ENCODE measurements around the gene ELOF1. TPM values are rescaled to one million over a fixed set of nuclear protein-coding genes. Genes with fewer than 3 reads are reported as not detected.
"Not testable (repeated sequence)": the region's sequence is repeated elsewhere in the genome, so short reads cannot be mapped to it uniquely, and the experiment has no call there.

The ELOF1 gene
- total RNA-seq, 4 donors from 2014 or later: 14.7 to 45.7 (median 37.2) TPM

DNA sequence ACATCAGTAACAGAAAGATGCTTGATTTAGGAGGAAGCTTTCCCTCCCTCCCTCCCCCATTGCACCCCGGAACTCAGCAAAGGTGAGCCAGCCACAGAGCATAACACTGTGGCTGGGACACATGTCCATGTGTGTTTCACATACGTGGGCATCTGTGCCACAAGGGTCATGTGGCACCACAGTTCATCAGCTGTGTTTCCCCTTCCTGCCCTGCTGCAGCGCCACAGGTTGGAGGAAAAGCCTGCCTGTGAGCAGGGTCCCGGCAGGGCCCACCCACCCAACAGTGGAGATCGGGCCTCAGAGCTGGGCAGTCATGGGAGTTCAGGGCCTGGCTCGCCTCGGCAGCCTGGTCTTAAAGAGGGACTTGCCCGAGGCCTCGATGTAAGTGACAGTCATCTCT lies 15.7 kb upstream of the ELOF1 start:
- no peaks in the 10 kb centered on the region for H3K9me3 ChIP-seq
- in situ Hi-C loops (cut with MboI; ENCODE audit: low pct_ligation_motif_present in 1 of 4, low pct_unique_long_range_greater_than_20kb in 1 of 4, low sequenced_read_pairs in 3 of 4) (no loop called here), intact Hi-C loops (cut with DNase I; ENCODE audit: low total_unique reads) (no loop called here)
- no peak overlapping the region for H3K27ac ChIP-seq
- WGBS, 2 donors (ENCODE audit: low coverage in 1 of 2): 69% methylated on average over 6 of the region's 9 CpGs; no CpG with 5 or more reads in 1 of the 2 donors
- H3K36me3 ChIP-seq: no peaks in the 10 kb centered on the region
- peaks cover 0 to 13% (median 10%) of the 10 kb centered on the region in 4 donors for H3K4me1 ChIP-seq
- peaks cover 10% of the 10 kb centered on the region for H3K27me3 ChIP-seq
- no peak for TF ChIP-seq EP300 (IDR thresholded peaks at IDR 0.05; ENCODE audit: low read depth)
- no peak for DNase-seq
- no peak overlapping the region for H3K4me3 ChIP-seq

DNA sequence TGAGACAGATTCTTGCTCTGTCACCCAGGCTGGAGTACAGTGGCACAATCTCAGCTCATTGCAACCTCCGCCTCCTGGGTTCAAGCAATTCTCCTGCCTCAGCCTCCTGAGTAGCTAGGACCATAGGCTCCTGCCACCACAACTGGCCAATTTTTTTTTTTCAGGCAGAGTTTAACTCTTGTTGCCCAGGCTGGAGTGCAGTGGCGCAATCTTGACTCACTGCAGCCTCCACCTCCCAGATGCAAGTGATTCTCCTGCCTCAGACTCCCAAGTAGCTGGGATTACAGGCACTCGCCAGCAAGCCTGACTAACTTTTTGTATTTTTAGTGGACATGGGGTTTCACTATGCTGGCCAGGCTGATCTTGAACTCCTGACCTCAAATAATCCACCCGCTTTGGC lies 14.7 kb upstream of the ELOF1 start:
- intact Hi-C loops (cut with DNase I; ENCODE audit: low total_unique reads); H3K27ac ChIP-seq; H3K27me3 ChIP-seq; H3K4me1 ChIP-seq; in situ Hi-C loops (cut with MboI; ENCODE audit: low pct_ligation_motif_present in 1 of 4, low pct_unique_long_range_greater_than_20kb in 1 of 4, low sequenced_read_pairs in 3 of 4); H3K9me3 ChIP-seq; DNase-seq; H3K4me3 ChIP-seq; H3K36me3 ChIP-seq: not testable (repeated sequence)
- WGBS, 2 donors (ENCODE audit: low coverage in 1 of 2): 67 to 74% methylated on average over 3 to 4 of the region's 4 CpGs

GRCh38 chr19:11573354-11573753 lies 14.3 kb upstream of the ELOF1 start:
- H3K4me1 ChIP-seq; DNase-seq; H3K4me3 ChIP-seq; intact Hi-C loops (cut with DNase I; ENCODE audit: low total_unique reads); H3K27ac ChIP-seq; in situ Hi-C loops (cut with MboI; ENCODE audit: low pct_ligation_motif_present in 1 of 4, low pct_unique_long_range_greater_than_20kb in 1 of 4, low sequenced_read_pairs in 3 of 4); H3K36me3 ChIP-seq; H3K9me3 ChIP-seq; H3K27me3 ChIP-seq: not testable (repeated sequence)
- WGBS, 2 donors (ENCODE audit: low coverage in 1 of 2): 61 to 78% methylated on average over 3 to 6 of the region's 6 CpGs

DNA sequence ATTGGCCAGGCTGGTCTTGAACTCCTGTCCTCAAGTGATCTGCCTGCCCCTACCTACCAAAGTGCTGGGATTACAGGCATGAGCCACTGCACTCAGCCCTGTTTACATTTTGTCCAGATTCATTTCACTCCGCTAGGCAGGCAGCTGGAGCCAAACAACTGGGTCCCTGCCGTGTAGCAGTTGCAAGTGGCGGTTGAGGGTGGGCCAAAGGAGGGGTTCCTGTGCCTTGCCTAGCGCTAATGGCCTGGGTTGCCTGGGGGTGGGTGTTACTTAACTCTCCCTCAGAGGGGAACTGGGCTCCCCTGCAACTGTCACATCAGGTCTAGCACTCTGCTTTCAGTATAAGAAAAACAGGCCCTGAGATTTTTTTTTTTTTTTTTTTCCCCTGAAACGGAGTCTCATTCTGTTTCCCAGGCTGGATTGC lies 11.0 kb upstream of the ELOF1 start:
- Histone ChIP-seq H3K27me3 (no peaks in the 10 kb centered on the region), H3K4me1 (no peaks in the 10 kb centered on the region), H3K9me3 (no peaks in the 10 kb centered on the region), H3K4me3 (no peak overlapping the region), H3K27ac (no peak overlapping the region), H3K36me3 (no peaks in the 10 kb centered on the region)
- in situ Hi-C loops (cut with MboI; ENCODE audit: low pct_ligation_motif_present in 1 of 4, low pct_unique_long_range_greater_than_20kb in 1 of 4, low sequenced_read_pairs in 3 of 4): no loop called here
- intact Hi-C loops (cut with DNase I; ENCODE audit: low total_unique reads): no loop called here
- DNase-seq: no peak
- 70% methylated on average over 5 of the region's 5 CpGs; no CpG with 5 or more reads in 1 of the 2 donors for WGBS, 2 donors (ENCODE audit: low coverage in 1 of 2)
- TF ChIP-seq POLR2AphosphoS5 (IDR thresholded peaks at IDR 0.05) (no peak), POLR2A (IDR thresholded peaks at IDR 0.05) (no peak), EP300 (IDR thresholded peaks at IDR 0.05; ENCODE audit: low read depth) (no peak), CTCF (IDR thresholded peaks at IDR 0.05) (no peak)

DNA sequence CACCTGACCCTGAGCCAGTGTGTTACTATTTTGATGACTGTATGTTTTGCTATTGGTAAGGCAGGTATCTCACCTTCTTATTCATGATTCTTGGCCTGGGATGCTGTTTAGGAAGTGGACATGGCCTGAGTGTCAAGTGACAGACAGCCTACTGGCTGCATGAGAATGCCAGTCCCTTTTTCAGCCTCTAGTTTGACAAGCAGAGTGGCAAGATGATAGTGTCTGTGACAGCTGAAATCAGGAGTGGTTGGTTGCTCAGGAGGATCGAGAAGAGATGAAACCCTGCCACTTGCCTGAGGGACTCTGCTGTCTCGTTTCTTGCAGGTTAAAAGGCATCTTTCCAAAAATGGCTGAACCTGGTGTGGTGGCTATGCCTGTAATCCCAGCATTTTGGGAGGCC lies 7.1 kb upstream of the ELOF1 start:
- intact Hi-C loops (cut with DNase I; ENCODE audit: low total_unique reads) (no loop called here), in situ Hi-C loops (cut with MboI; ENCODE audit: low pct_ligation_motif_present in 1 of 4, low pct_unique_long_range_greater_than_20kb in 1 of 4, low sequenced_read_pairs in 3 of 4) (no loop called here)
- H3K4me3 ChIP-seq: no peak overlapping the region
- no peaks in the 10 kb centered on the region for H3K36me3 ChIP-seq
- H3K9me3 ChIP-seq: no peaks in the 10 kb centered on the region
- TF ChIP-seq POLR2A (IDR thresholded peaks at IDR 0.05) (no peak), POLR2AphosphoS5 (IDR thresholded peaks at IDR 0.05) (no peak), EP300 (IDR thresholded peaks at IDR 0.05; ENCODE audit: low read depth) (no peak), CTCF (IDR thresholded peaks at IDR 0.05) (no peak)
- no peak for DNase-seq
- no peaks in the 10 kb centered on the region for H3K27me3 ChIP-seq
- WGBS, 2 donors (ENCODE audit: low coverage in 1 of 2): 89% methylated on average over 2 of the region's 2 CpGs; no CpG with 5 or more reads in 1 of the 2 donors
- no peak overlapping the region for H3K27ac ChIP-seq
- no peaks in the 10 kb centered on the region for H3K4me1 ChIP-seq

DNA sequence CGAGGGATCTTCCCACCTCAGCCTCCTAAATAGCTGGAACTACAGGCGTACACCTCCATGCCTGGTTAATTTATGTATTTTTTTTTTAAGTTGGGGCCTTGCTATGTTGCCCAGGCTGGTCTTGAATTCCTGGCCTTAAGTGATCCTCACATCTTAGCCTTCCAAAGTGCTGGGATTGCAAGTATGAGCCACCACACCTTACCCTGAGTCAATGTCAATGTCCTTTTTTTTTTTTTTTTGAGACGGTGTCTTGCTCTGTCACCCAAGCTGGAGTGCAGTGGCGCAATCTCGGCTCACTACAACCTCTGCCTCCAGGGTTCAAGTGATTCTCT lies 6.6 kb upstream of the ELOF1 start:
- H3K27me3 ChIP-seq; H3K4me1 ChIP-seq; DNase-seq; in situ Hi-C loops (cut with MboI; ENCODE audit: low pct_ligation_motif_present in 1 of 4, low pct_unique_long_range_greater_than_20kb in 1 of 4, low sequenced_read_pairs in 3 of 4); H3K9me3 ChIP-seq; H3K4me3 ChIP-seq; H3K36me3 ChIP-seq; H3K27ac ChIP-seq; intact Hi-C loops (cut with DNase I; ENCODE audit: low total_unique reads): not testable (repeated sequence)
- 90% methylated on average over 2 to 5 of the region's 5 CpGs for WGBS, 2 donors (ENCODE audit: low coverage in 1 of 2)

DNA sequence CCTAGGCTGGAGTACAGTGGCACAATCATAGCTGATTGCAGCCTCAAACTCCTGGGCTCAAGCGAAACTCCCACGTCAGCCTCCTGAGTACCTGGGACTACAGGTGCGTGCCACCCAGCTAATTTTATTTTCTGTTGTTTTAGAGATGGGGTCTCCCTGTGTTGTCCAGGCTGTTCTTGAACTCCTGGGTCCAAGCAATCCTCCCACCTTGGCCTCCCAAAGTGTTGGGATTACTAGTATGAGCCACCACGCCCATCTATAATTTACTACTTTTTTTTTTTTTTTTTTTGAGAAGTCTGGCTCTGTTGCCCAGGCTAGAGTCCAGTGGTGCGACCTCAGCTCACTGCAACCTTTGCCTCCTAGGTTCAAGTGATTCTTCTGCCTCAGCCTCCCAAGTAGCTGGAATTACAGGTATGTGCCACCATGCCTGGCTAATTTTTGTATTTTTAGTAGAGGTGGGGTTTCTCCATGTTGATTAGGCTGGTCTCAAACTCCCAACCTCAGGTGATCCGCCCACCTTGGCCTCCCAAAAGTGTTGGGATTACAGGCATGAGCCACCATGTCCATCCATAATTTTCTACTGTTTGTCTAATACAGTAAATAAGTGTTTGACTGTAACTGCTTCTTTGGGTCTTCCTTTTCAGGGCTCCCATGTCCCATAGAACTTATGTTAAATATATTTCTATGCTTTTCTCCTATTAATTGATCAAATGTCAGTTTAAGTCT lies 5.2 kb upstream of the ELOF1 start:
- in situ Hi-C loops (cut with MboI; ENCODE audit: low pct_ligation_motif_present in 1 of 4, low pct_unique_long_range_greater_than_20kb in 1 of 4, low sequenced_read_pairs in 3 of 4): not testable (repeated sequence)

More for the DNA sequence above, 5.2 kb upstream of the ELOF1 start:
- H3K4me3 ChIP-seq; DNase-seq; H3K9me3 ChIP-seq; H3K36me3 ChIP-seq; intact Hi-C loops (cut with DNase I; ENCODE audit: low total_unique reads); H3K27ac ChIP-seq; H3K27me3 ChIP-seq: not testable (repeated sequence)
- H3K4me1 ChIP-seq: peaks cover 0 to 15% (median 7%) of the 10 kb centered on the region in 4 donors
- WGBS, 2 donors (ENCODE audit: low coverage in 1 of 2): 82 to 94% methylated on average over 3 to 6 of the region's 6 CpGs

All from transverse colon (tissue), 4 donors.